Body of pancreas (tissue), 4 donors: ENCODE measurements around the gene NCAPD3.

ENCODE experiments used
- CTCF ChIP-seq, 7 experiments: fragments of 450-650 bp in 4 of 7; fragments of 200-600 bp in 3 of 7; sonication (generic) in 3 of 7; IDR thresholded peaks; one replicate each; pipeline ENCODE4 v1.5.1; 2016 to 2019; ENCODE audit warnings: antibody characterized with exemption in 7 of 7
- POLR2A ChIP-seq, 3 donors: fragments of 450-650 bp; IDR thresholded peaks; one replicate each; pipeline ENCODE4 v1.6.1; 2016; ENCODE audit warnings: antibody characterized with exemption in 3 of 3, mild to moderate bottlenecking in 2 of 3

- TF ChIP-seq CTCF (IDR thresholded peaks at IDR 0.05) (no peak), POLR2A (IDR thresholded peaks at IDR 0.05) (no peak)
Observed at GRCh38 chr11:134258577-134258976, 34.8 kb upstream of the NCAPD3 start.
